Measurements from ENCODE around the gene LYL1.

LYL1 gene

DNA sequence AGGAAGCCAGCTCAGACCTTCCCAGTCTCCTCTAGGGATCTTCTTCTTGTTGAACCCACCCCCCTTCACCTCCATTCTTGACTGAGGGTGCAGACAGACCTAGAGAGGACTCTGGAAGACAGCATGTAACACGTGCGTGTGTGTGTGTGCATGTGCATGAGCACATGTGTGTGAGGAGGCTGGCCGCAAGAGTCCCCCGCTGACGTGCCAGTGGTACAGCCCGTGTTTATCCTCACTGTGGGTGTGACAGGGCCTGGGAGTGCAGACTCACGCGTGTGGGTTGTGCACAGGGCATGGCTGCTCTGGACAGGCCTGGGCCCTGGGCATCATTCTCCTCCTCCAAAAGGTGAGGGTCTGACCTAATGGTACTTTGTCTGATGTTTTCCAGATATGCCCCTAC is 26.3 kb downstream of the LYL1 start:
- Histone ChIP-seq H3K27me3 (ENCODE audit: low read depth, low read length) (no peaks in the 10 kb centered on the region), H3K4me3 (ENCODE audit: low read length) (no peak overlapping the region)

DNA sequence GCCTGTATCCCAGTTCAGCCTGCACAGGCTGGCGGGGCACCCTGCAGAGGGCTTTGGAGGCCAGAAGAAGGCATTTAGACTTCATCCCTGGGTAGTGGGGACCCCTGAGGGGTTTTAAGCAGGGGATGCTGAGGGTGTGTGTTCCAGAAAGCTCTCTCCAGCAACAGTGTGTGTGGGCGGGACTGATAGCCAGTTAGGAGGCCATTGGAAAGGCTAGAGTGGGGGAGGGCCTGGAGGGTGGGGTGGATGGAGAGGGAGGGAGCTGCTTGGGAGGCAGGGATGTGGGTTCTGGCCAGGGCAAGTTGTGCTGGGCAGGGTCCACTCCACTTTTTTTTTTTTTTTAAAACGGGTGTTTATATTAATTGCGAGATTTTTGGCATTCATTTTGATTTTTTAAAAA is 28.3 kb downstream of the LYL1 start:
- H3K36me3 ChIP-seq (replicated peaks; ENCODE audit: low read depth, low read length): no peaks in the 10 kb centered on the region
- no peaks in the 10 kb centered on the region for H3K9me3 ChIP-seq (ENCODE audit: insufficient read depth, low read length)
- no peaks in the 10 kb centered on the region for H3K27me3 ChIP-seq (ENCODE audit: low read depth, low read length)
- no peak overlapping the region for H3K27ac ChIP-seq (ENCODE audit: low read length)
- TF ChIP-seq, protein P1, sequence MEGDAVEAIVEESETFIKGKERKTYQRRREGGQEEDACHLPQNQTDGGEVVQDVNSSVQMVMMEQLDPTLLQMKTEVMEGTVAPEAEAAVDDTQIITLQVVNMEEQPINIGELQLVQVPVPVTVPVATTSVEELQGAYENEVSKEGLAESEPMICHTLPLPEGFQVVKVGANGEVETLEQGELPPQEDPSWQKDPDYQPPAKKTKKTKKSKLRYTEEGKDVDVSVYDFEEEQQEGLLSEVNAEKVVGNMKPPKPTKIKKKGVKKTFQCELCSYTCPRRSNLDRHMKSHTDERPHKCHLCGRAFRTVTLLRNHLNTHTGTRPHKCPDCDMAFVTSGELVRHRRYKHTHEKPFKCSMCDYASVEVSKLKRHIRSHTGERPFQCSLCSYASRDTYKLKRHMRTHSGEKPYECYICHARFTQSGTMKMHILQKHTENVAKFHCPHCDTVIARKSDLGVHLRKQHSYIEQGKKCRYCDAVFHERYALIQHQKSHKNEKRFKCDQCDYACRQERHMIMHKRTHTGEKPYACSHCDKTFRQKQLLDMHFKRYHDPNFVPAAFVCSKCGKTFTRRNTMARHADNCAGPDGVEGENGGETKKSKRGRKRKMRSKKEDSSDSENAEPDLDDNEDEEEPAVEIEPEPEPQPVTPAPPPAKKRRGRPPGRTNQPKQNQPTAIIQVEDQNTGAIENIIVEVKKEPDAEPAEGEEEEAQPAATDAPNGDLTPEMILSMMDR (IDR thresholded peaks at IDR 0.05; ENCODE audit: low read depth, low read length): no peak
- no peak for TF ChIP-seq EZH2phosphoT487 (IDR thresholded peaks at IDR 0.05; ENCODE audit: low read depth)
- no peaks in the 10 kb centered on the region for H3K4me1 ChIP-seq (ENCODE audit: low read length)
- no peaks in the 10 kb centered on the region for H3K79me2 ChIP-seq (ENCODE audit: low read length)
- H4K20me1 ChIP-seq (ENCODE audit: insufficient read depth, low read length): no peaks in the 10 kb centered on the region
- H2AFZ ChIP-seq (ENCODE audit: low read depth, low read length): no peak overlapping the region
- no peak overlapping the region for H3K9ac ChIP-seq (ENCODE audit: low read length)
- H3K4me3 ChIP-seq (ENCODE audit: low read length): no peak overlapping the region
- H3K4me2 ChIP-seq (ENCODE audit: low read length): no peak overlapping the region

More for the DNA sequence above, 26.3 kb downstream of the LYL1 start:
- Histone ChIP-seq H3K79me2 (ENCODE audit: low read length) (no peaks in the 10 kb centered on the region), H3K9ac (ENCODE audit: low read length) (no peak overlapping the region), H2AFZ (ENCODE audit: low read depth, low read length) (no peak overlapping the region), H3K27ac (ENCODE audit: low read length) (no peak overlapping the region), H3K36me3 (replicated peaks; ENCODE audit: low read depth, low read length) (no peaks in the 10 kb centered on the region), H3K4me1 (ENCODE audit: low read length) (no peaks in the 10 kb centered on the region), H4K20me1 (ENCODE audit: insufficient read depth, low read length) (no peaks in the 10 kb centered on the region), H3K9me3 (ENCODE audit: insufficient read depth, low read length) (no peaks in the 10 kb centered on the region), H3K4me2 (ENCODE audit: low read length) (no peak overlapping the region)
- TF ChIP-seq EZH2phosphoT487 (IDR thresholded peaks at IDR 0.05; ENCODE audit: low read depth): no peak
- TF ChIP-seq, protein P1 (IDR thresholded peaks at IDR 0.05; ENCODE audit: low read depth, low read length): no peak

DNA sequence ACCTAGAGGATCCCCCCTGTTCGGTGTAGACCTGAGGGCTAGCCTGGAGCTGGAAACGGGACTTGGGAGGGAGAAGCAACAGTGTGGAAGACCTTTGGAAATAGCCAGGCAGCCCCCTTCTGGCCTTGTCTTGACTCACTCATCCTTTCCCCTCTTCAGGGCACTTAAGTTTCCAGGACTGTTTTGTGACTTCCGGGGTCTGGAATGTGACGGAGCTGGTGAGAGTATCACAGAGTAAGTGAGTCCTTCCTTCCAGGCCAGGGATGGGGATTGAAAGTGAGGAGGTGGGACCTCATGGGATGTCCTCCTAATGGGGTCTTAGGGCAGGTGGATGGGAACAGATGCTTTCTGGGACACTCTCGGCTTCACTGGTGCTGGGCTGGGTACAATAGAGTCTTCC is 29.4 kb downstream of the LYL1 start:
- H2AFZ ChIP-seq (ENCODE audit: low read depth, low read length): no peak overlapping the region
- H3K9ac ChIP-seq (ENCODE audit: low read length): no peak overlapping the region
- H3K27ac ChIP-seq (ENCODE audit: low read length): no peak overlapping the region
- H3K4me2 ChIP-seq (ENCODE audit: low read length): no peak overlapping the region
- H3K9me3 ChIP-seq (ENCODE audit: insufficient read depth, low read length): no peaks in the 10 kb centered on the region
- H3K4me3 ChIP-seq (ENCODE audit: low read length): no peak overlapping the region
- no peaks in the 10 kb centered on the region for H3K79me2 ChIP-seq (ENCODE audit: low read length)
- H3K36me3 ChIP-seq (replicated peaks; ENCODE audit: low read depth, low read length): no peaks in the 10 kb centered on the region
- no peaks in the 10 kb centered on the region for H3K4me1 ChIP-seq (ENCODE audit: low read length)
- H4K20me1 ChIP-seq (ENCODE audit: insufficient read depth, low read length): no peaks in the 10 kb centered on the region
- TF ChIP-seq EZH2phosphoT487 (IDR thresholded peaks at IDR 0.05; ENCODE audit: low read depth): no peak
- TF ChIP-seq, protein P1 (IDR thresholded peaks at IDR 0.05; ENCODE audit: low read depth, low read length): no peak
- H3K27me3 ChIP-seq (ENCODE audit: low read depth, low read length): no peaks in the 10 kb centered on the region

DNA sequence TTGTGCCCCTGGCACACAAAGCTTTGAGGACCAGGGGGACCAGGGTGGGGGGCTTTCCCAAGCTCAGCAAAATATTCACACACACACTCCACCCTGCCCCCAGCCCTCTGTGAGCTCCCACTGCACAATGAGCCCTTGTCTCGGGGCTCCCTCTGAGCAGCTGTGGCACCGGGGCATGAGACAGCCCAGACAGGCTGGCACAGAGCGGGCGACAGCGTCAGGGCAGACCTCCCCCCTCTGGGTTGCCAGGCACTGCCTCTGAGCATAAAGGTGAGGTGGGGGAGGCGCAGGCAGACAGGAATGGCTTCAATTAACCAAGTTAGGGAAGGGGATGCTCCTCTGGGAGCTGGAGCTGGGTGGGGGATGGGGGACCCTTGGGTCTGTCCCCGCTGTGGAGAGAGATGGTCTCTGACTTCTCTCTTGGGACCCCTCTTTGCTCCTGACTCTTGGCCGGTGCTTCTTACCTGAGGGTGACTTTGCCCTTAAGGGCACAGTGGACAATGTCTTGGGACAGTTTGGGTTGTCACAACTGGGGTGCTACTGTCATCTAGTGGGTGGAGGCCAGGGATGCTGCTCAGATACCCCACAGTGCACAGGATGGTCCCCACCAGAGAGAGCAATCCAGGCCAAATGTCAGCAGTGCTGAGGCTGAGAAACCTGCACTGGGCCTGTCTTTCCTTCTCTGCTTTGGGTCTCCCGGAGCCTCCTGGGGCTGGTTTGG is 30.3 kb downstream of the LYL1 start:
- Histone ChIP-seq H3K9me3 (ENCODE audit: insufficient read depth, low read length) (no peaks in the 10 kb centered on the region), H3K27me3 (ENCODE audit: low read depth, low read length) (no peaks in the 10 kb centered on the region), H4K20me1 (ENCODE audit: insufficient read depth, low read length) (no peaks in the 10 kb centered on the region), H3K79me2 (ENCODE audit: low read length) (no peaks in the 10 kb centered on the region), H3K4me1 (ENCODE audit: low read length) (no peaks in the 10 kb centered on the region), H3K4me2 (ENCODE audit: low read length) (no peak overlapping the region), H3K27ac (ENCODE audit: low read length) (no peak overlapping the region), H3K4me3 (ENCODE audit: low read length) (no peak overlapping the region), H3K36me3 (replicated peaks; ENCODE audit: low read depth, low read length) (no peaks in the 10 kb centered on the region), H3K9ac (ENCODE audit: low read length) (no peak overlapping the region), H2AFZ (ENCODE audit: low read depth, low read length) (no peak overlapping the region)
- TF ChIP-seq, protein P1 (IDR thresholded peaks at IDR 0.05; ENCODE audit: low read depth, low read length): no peak
- TF ChIP-seq EZH2phosphoT487 (IDR thresholded peaks at IDR 0.05; ENCODE audit: low read depth): no peak
